Smooth muscle cell (in vitro differentiated cells): ENCODE results near the gene PRIM2. TPM values are rescaled to one million over a fixed set of nuclear protein-coding genes. Genes with fewer than 3 reads are reported as not detected.
"Not testable (repeated sequence)": the region's sequence is repeated elsewhere in the genome, so short reads cannot be mapped to it uniquely, and the experiment has no call there.

Experiments used
- DNase-seq: peaks from one replicate; lab custom pipeline; 2025; ENCODE audit not compliant: unreplicated experiment; lab: John Stamatoyannopoulos, UW
- H2AFZ ChIP-seq: fragments of 200-600 bp; sonication (generic); 2 replicates; pipeline ENCODE4 v1.6.0; 2016; ENCODE audit warnings: antibody characterized with exemption, low read depth, mild to moderate bottlenecking
- H3F3A ChIP-seq: fragments of 200-600 bp; sonication (generic); 2 replicates; pipeline ENCODE4 v1.6.0; 2017; ENCODE audit warnings: antibody characterized with exemption, low read depth
- H3K27ac ChIP-seq: fragments of 200-600 bp; sonication (generic); 2 replicates; pipeline ENCODE4 v1.5.1; 2016; ENCODE audit warnings: low read depth, mild to moderate bottlenecking
- H3K27me3 ChIP-seq: fragments of 200-600 bp; sonication (generic); 2 replicates; pipeline ENCODE4 v1.6.1; 2016; ENCODE audit warnings: low read depth, mild to moderate bottlenecking
- H3K36me3 ChIP-seq: fragments of 200-600 bp; sonication (generic); 2 replicates; pipeline ENCODE4 v1.5.1; 2016; ENCODE audit warnings: low read depth
- H3K4me1 ChIP-seq: fragments of 200-600 bp; sonication (generic); 2 replicates; pipeline ENCODE4 v1.5.1; 2016; ENCODE audit warnings: low read depth
- H3K4me2 ChIP-seq: fragments of 200-600 bp; sonication (generic); 2 replicates; pipeline ENCODE4 v1.6.0; 2016; ENCODE audit warnings: mild to moderate bottlenecking
- H3K4me3 ChIP-seq: fragments of 200-600 bp; sonication (generic); 2 replicates; pipeline ENCODE4 v1.5.1; 2016; ENCODE audit warnings: mild to moderate bottlenecking
- H3K79me2 ChIP-seq: fragments of 200-600 bp; sonication (generic); 2 replicates; pipeline ENCODE4 v1.6.0; 2016; ENCODE audit warnings: low read depth, mild to moderate bottlenecking
- H3K9ac ChIP-seq: fragments of 200-600 bp; sonication (generic); 2 replicates; pipeline ENCODE4 v1.6.0; 2016; ENCODE audit warnings: low read depth
- H3K9me3 ChIP-seq: fragments of 200-600 bp; sonication (generic); replicated peaks from 2 replicates; pipeline ENCODE4 v1.5.1; 2016; ENCODE audit warnings: low read depth
- H4K20me1 ChIP-seq: fragments of 200-600 bp; sonication (generic); 2 replicates; pipeline ENCODE4 v1.6.0; 2016; ENCODE audit warnings: low read depth
- WGBS: methylation state at CpG from one replicate; pipeline ENCODE4 v1.1.7; 2016; ENCODE audit warnings: low lambda C conversion rate; 5-methylcytosine and 5-hydroxymethylcytosine counted together
- polyA plus RNA-seq: library from polyadenylated mRNA; unstranded; fragments of >200 nt; fragmentation: Nextera tagmentation; extraction: Ambion mirVana; gene quantifications from 2 replicates; pipeline ENCODE4 v1.2.1, GENCODE V29; 2016
- total RNA-seq: library from RNA; depleted of rRNA; stranded (reverse); fragments of >200 nt; gene quantifications from 2 replicates; pipeline ENCODE4 v1.2.3, GENCODE V29; 2014
- TF ChIP-seq, protein P1 (sequence below): fragments of 200-600 bp; sonication (generic); IDR thresholded peaks from 2 replicates; pipeline ENCODE4 v1.5.1; 2017; ENCODE audit warnings: borderline replicate concordance, mild to moderate bottlenecking, antibody characterized with exemption; ENCODE audit not compliant: insufficient read depth, poor library complexity, severe bottlenecking

Gene PRIM2
- total and polyA plus RNA-seq, 2 experiments from 2014 or later: 6.3 to 13.7 TPM

DNA sequence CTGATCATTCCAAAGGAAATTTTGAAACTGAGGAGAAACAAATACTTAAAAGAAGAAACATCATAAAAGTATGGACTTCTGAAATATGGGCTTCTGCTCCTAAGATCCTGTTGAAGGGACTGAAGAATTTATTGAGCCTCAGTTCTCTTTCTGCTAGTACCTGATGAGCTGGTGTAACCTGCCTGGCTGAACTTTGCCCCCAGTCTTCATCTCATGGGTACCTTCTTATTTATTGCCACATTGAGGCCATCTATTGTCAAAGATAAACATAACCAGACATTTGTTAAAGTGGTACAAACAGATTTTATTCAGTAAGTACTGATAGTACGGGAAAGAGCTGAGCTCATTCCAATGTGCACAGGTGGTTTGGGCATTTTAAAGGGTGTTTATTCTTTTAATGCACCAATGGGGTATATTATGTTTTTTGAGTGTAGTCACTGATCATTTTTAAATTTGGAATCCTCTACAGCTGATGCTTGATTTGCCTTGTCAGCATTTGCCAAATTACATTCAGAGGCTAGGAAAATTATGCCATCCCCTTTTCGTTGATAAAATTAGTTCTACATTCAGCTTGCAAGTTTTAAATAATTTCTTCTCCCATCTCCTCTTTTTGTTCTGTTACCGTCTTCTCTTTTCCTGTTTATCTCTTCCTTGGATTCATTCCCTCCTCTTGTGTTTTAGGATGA lies 118.2 kb downstream of the PRIM2 start:
- Histone ChIP-seq H3K9me3 (no peaks in the 10 kb centered on the region), H3K27ac (no peak overlapping the region), H2AFZ (no peak overlapping the region), H3K27me3 (no peaks in the 10 kb centered on the region), H3K4me2 (no peak overlapping the region), H3K4me3 (no peak overlapping the region), H4K20me1 (no peaks in the 10 kb centered on the region), H3K9ac (no peak overlapping the region), H3F3A (no peaks in the 10 kb centered on the region), H3K36me3 (no peaks in the 10 kb centered on the region), H3K79me2 (no peaks in the 10 kb centered on the region), H3K4me1 (peaks cover 15% of the 10 kb centered on the region)
- 93% methylated on average over 3 of the region's 3 CpGs for WGBS
- no peak for DNase-seq
- TF ChIP-seq, protein P1, sequence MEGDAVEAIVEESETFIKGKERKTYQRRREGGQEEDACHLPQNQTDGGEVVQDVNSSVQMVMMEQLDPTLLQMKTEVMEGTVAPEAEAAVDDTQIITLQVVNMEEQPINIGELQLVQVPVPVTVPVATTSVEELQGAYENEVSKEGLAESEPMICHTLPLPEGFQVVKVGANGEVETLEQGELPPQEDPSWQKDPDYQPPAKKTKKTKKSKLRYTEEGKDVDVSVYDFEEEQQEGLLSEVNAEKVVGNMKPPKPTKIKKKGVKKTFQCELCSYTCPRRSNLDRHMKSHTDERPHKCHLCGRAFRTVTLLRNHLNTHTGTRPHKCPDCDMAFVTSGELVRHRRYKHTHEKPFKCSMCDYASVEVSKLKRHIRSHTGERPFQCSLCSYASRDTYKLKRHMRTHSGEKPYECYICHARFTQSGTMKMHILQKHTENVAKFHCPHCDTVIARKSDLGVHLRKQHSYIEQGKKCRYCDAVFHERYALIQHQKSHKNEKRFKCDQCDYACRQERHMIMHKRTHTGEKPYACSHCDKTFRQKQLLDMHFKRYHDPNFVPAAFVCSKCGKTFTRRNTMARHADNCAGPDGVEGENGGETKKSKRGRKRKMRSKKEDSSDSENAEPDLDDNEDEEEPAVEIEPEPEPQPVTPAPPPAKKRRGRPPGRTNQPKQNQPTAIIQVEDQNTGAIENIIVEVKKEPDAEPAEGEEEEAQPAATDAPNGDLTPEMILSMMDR: no peak

DNA sequence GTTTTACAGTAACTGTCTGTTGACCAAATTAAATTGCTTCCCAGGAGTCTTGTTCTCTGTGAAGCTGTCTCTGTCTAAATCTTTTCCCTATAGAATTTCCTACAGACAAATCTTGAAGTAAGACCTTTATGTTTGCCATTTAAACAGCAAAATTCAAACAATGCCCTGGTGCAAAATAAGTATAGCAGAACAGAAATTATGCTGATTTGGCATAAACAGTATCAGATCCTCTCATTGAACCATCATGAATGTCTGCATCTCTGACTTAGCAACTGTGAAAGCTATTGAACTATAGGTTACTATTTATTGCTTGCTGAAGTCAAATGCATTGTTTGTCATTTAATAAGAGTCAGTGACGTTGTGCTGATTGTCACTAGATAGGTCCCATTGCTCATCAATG lies 123.3 kb downstream of the PRIM2 start:
- not testable (repeated sequence) for H3K36me3 ChIP-seq, H3K4me2 ChIP-seq, H3K4me1 ChIP-seq, H3F3A ChIP-seq, DNase-seq, H3K27ac ChIP-seq, H3K79me2 ChIP-seq, H3K9me3 ChIP-seq, H3K27me3 ChIP-seq, H4K20me1 ChIP-seq, H2AFZ ChIP-seq, H3K9ac ChIP-seq, H3K4me3 ChIP-seq
- 74% methylated on average over 1 of the region's 1 CpG for WGBS

DNA sequence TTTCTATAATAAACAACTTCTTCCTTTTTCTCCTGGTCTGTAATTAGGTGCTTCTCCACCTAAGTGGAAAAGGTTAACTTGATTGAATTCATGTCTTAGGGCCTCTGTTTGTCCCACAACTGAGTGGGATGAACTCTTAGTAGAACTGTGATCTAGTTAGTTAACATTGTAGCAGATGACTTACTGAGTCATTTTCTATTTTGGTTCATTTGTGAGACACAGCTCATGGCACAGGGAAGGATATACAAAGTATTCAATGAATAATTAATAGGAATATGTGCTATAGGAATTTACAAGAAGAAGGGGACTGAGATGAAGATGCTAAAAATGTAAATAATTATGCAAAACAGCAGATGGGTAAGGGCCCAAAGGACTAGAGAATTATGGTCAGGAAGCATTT lies 124.7 kb downstream of the PRIM2 start:
- not testable (repeated sequence) for H3K27ac ChIP-seq, H3K27me3 ChIP-seq, H3K4me1 ChIP-seq, H4K20me1 ChIP-seq, H3K4me2 ChIP-seq, H3K79me2 ChIP-seq, H3K36me3 ChIP-seq, H2AFZ ChIP-seq, H3F3A ChIP-seq, DNase-seq, H3K9me3 ChIP-seq, H3K4me3 ChIP-seq, H3K9ac ChIP-seq

DNA sequence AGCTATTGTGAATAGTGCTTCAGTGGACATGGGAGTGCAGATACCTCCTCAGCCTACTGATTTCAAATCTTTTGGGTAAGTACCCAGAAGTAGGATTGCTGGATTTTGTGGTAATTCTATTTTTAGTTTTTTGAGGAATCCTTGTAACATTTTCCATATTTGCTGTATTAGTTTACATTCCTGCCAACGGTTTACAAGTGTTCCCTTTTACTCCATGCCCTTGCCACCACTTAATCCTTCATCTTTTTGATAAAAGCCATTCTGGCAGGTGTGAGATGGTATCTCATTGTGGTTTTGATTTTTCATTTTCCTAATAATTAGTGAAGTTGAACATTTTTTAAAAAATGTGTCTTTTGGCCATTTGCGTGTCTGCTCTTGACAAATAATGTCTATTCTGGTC lies 125.8 kb downstream of the PRIM2 start:
- H3K4me1 ChIP-seq, H3K4me3 ChIP-seq, H3K9ac ChIP-seq, H2AFZ ChIP-seq, H4K20me1 ChIP-seq, H3K9me3 ChIP-seq, DNase-seq, H3K79me2 ChIP-seq, H3K27me3 ChIP-seq, H3F3A ChIP-seq, H3K27ac ChIP-seq, H3K36me3 ChIP-seq, H3K4me2 ChIP-seq: not testable (repeated sequence)
- WGBS: 73% methylated on average over 2 of the region's 2 CpGs

DNA sequence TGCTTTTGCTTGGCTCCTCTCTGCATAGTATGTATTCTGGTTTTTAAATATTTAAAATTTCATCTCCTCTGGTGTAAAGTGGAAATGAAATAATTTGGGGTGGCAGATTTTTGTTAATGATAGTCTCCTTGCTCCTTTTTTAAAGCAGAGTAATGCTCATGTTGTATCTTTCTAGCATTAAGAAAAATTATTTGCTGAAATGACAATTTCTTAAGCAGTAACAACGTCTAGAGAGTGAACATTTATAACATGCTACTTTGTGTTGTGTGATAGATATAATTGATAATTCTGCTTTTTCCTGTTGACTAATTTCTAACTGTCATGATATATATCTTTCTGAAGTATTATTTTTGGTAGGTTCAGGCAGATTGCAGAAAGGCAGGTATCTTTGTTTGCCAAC lies 127.4 kb downstream of the PRIM2 start:
- not testable (repeated sequence) for DNase-seq, H3K79me2 ChIP-seq, H3K27ac ChIP-seq

DNA sequence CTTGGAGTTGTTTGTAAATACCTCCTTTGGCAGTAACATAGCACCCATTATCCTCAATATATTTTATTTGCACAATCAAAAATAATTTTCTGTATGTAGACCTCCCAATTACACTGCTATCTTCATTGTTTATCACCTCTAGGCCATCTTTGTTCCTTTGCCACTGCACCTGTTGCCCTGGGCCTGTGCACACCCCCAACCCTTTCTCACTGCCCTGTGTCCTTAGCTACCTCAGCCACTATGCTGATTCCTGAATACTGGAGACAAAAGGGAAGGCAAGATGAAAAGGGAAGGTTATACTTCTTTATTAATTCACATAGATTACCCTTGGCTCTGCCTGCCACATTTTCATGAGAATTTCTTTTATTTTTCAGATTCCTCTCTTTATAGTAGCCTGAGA lies 127.9 kb downstream of the PRIM2 start:
- not testable (repeated sequence) for H2AFZ ChIP-seq, H3F3A ChIP-seq, H3K9ac ChIP-seq, DNase-seq, H3K27ac ChIP-seq, H3K36me3 ChIP-seq, H4K20me1 ChIP-seq, H3K27me3 ChIP-seq, H3K4me3 ChIP-seq, H3K4me2 ChIP-seq, H3K79me2 ChIP-seq, H3K4me1 ChIP-seq, H3K9me3 ChIP-seq

More for the DNA sequence above, 127.4 kb downstream of the PRIM2 start:
- not testable (repeated sequence) for H3K9me3 ChIP-seq, H3K4me3 ChIP-seq, H3K9ac ChIP-seq, H3K36me3 ChIP-seq, H3K4me2 ChIP-seq, H3F3A ChIP-seq, H3K4me1 ChIP-seq, H4K20me1 ChIP-seq, H2AFZ ChIP-seq, H3K27me3 ChIP-seq
- WGBS: 91% methylated on average over 1 of the region's 1 CpG

DNA sequence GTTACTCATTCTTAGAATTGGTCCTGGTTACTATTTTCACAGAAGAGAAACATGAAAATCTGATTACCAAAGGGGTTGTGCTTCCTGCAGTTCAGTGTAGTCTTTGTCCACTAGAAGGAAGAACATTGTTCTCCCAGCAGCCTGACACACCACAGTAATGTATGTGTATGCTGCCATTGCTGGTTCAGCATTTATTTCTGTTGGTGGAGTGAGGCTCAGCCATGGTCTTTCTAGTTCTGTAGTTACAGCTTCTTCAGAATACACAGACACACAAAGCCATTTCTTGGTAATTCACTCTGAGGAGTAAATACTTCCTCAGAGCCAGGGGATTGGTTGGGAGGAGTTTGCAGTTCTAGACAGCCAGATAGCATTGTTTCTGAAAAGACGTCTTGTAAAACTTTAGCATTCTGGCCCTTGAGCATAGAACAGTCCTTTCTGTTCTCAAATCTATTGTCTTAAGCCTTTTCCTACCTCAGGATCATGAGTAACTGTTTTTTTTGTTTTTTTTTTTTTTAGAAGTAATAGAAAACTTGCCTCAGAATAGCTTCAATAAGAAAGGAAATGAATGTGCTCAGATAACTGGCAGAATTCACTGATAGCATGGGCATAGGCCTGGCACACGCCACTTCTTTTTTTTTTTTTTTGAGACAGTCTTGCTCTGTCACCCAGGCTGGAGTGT lies 128.5 kb downstream of the PRIM2 start:
- 87% methylated on average over 2 of the region's 2 CpGs for whole genome bisulfite sequencing
- H3K4me2 ChIP-seq, H3F3A ChIP-seq, H4K20me1 ChIP-seq, H3K4me1 ChIP-seq, H3K27me3 ChIP-seq, H3K9me3 ChIP-seq, H3K27ac ChIP-seq, H3K36me3 ChIP-seq, H3K4me3 ChIP-seq, H2AFZ ChIP-seq, DNase-seq, H3K9ac ChIP-seq, H3K79me2 ChIP-seq: not testable (repeated sequence)

DNA sequence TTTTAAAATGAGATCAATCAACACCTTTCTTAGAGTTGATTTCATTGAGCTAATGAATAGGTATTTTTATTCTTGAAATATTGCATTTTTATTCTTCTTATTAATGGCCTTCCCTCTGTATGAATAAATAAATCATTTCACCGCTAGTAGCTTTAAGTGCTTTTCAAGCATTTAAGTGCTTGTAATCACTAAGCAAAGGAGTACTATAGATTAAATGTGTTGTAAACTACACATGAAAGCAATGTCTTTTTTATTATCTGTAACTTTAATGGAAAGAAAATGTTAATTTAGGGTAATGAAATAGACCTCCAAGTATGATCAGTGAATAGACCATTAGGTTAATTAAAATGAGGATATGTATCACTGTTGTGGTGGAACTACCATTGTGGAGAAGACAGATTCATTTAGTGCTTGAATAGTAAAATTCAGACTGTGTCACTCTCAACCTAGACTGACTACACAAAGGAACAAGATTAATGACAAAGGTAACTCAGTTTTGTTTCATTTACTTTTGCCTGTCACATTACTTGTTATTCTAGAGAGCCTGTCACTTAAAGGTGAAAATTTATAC lies 132.2 kb downstream of the PRIM2 start:
- H3K4me1 ChIP-seq, H2AFZ ChIP-seq, H3K9ac ChIP-seq, H3K9me3 ChIP-seq, H3K27ac ChIP-seq, H3K79me2 ChIP-seq, DNase-seq, H3K36me3 ChIP-seq, H4K20me1 ChIP-seq, H3K4me2 ChIP-seq, H3F3A ChIP-seq, H3K4me3 ChIP-seq, H3K27me3 ChIP-seq: not testable (repeated sequence)
- 100% methylated on average over 1 of the region's 1 CpG for WGBS
